Measurements from ENCODE around the gene TRIP11.

GRCh38 chr14:91964724-91965123 lies 75.1 kb downstream of the TRIP11 start:
- TF ChIP-seq CEBPB (IDR thresholded peaks at IDR 0.05), result no peak
- TF ChIP-seq TAF1 (IDR thresholded peaks at IDR 0.05; ENCODE audit: low read depth), result no peak
- TF ChIP-seq EP300 (IDR thresholded peaks at IDR 0.05; ENCODE audit: borderline replicate concordance), result no peak
- no peak for TF ChIP-seq FOXM1 (IDR thresholded peaks at IDR 0.05; ENCODE audit: borderline replicate concordance, low read depth)
- TF ChIP-seq TEAD4 (IDR thresholded peaks at IDR 0.05), result no peak
- no peak for TF ChIP-seq MAX (IDR thresholded peaks at IDR 0.05)
- no peak for TF ChIP-seq ZBTB7A (IDR thresholded peaks at IDR 0.05; ENCODE audit: low read depth)
- TF ChIP-seq USF1 (IDR thresholded peaks at IDR 0.05), result no peak
- no peak for TF ChIP-seq YY1 (IDR thresholded peaks at IDR 0.05; ENCODE audit: low read depth)
- no peak for TF ChIP-seq EGR1 (IDR thresholded peaks at IDR 0.05)
- no peak for TF ChIP-seq TCF12 (IDR thresholded peaks at IDR 0.05; ENCODE audit: low read depth)
- no peak for TF ChIP-seq RAD21 (IDR thresholded peaks at IDR 0.05; ENCODE audit: low read depth)

Data from Ishikawa (cell line).